PC-3 (cell line): ENCODE data around the gene MYL2. TPM values are rescaled to one million over a fixed set of nuclear protein-coding genes. Genes with fewer than 3 reads are reported as not detected.

ENCODE experiments used
- ATAC-seq: fragments of 200-7000 bp; cut with Tn5 transposase; 2 replicates; pipeline ENCODE4 v1.9.1; 2020; ENCODE audit warnings: mild to moderate bottlenecking, moderate library complexity
- BruUV-seq: library from RNA; stranded (reverse); fragments of 400-500 nt; replicated peaks from 2 replicates; lab custom pipeline; 2021; lab: Mats Ljungman, UMichigan
- CTCF ChIA-PET: fragments of 300-600 bp; sonication (Branson Sonifier 250); formaldehyde crosslinking; loops from one replicate; lab custom pipeline; 2022; ENCODE audit warnings: antibody characterized with exemption; lab: Charles Lee
- POLR2A ChIA-PET: fragments of 300-600 bp; sonication (Branson Sonifier 250); formaldehyde crosslinking; loops from one replicate; lab custom pipeline; 2022; ENCODE audit warnings: antibody characterized with exemption; ENCODE audit not compliant: unreplicated experiment; lab: Charles Lee
- DNase-seq: peaks from one replicate; pipeline ENCODE4 v3.0.0-alpha.2; 2015
- H2AFZ ChIP-seq: fragments of 300-600 bp; sonication (generic); 2 replicates; pipeline ENCODE4 v1.6.0; 2016; ENCODE audit warnings: antibody characterized with exemption, low read length
- H3F3A ChIP-seq: fragments of 300-600 bp; sonication (generic); one replicate; pipeline ENCODE4 v1.6.0; 2017; ENCODE audit warnings: antibody characterized with exemption, low read length, control low read depth, mild to moderate bottlenecking; ENCODE audit not compliant: unreplicated experiment
- H3K27ac ChIP-seq: fragments of 300-600 bp; sonication (generic); 2 replicates; pipeline ENCODE4 v1.5.1; 2016; ENCODE audit warnings: mild to moderate bottlenecking, low read length
- H3K27me3 ChIP-seq: fragments of 300-600 bp; sonication (generic); 2 replicates; pipeline ENCODE4 v1.6.1; 2016; ENCODE audit warnings: low read length, mixed read lengths
- H3K36me3 ChIP-seq: fragments of 300-600 bp; sonication (generic); 2 replicates; pipeline ENCODE4 v1.6.1; 2016; ENCODE audit warnings: low read depth, mixed run types, low read length, mixed read lengths
- H3K4me1 ChIP-seq: fragments of 300-600 bp; sonication (generic); 2 replicates; pipeline ENCODE4 v1.5.1; 2016; ENCODE audit warnings: low read length; ENCODE audit not compliant: insufficient read depth
- H3K4me2 ChIP-seq: fragments of 300-600 bp; sonication (generic); 2 replicates; pipeline ENCODE4 v1.6.0; 2016; ENCODE audit warnings: low read length
- H3K4me3 ChIP-seq: fragments of 300-600 bp; sonication (generic); 2 replicates; pipeline ENCODE4 v1.5.1; 2016; ENCODE audit warnings: mild to moderate bottlenecking, low read length, mixed read lengths
- H3K79me2 ChIP-seq: fragments of 300-600 bp; sonication (generic); 2 replicates; pipeline ENCODE4 v1.6.1; 2017; ENCODE audit warnings: low read length, mixed read lengths
- H3K9ac ChIP-seq: fragments of 300-600 bp; sonication (generic); 2 replicates; pipeline ENCODE4 v1.6.0; 2016; ENCODE audit warnings: mild to moderate bottlenecking, low read length
- H3K9me2 ChIP-seq: fragments of 300-600 bp; sonication (generic); replicated peaks from 2 replicates; pipeline ENCODE4 v1.6.1; 2016; ENCODE audit warnings: mixed run types, low read length, mixed read lengths
- H3K9me3 ChIP-seq: fragments of 300-600 bp; sonication (generic); 2 replicates; pipeline ENCODE4 v1.6.1; 2016; ENCODE audit warnings: low read length, mixed read lengths
- H4K20me1 ChIP-seq: fragments of 300-600 bp; sonication (generic); 2 replicates; pipeline ENCODE4 v1.6.1; 2016; ENCODE audit warnings: low read length, mixed read lengths
- EZH2 ChIP-seq: fragments of 300-600 bp; sonication (generic); IDR thresholded peaks from one replicate; pipeline ENCODE4 v1.6.1; 2017; ENCODE audit warnings: antibody characterized with exemption, mild to moderate bottlenecking, low read length; ENCODE audit not compliant: unreplicated experiment
- EZH2phosphoT487 ChIP-seq: fragments of 300-600 bp; sonication (generic); IDR thresholded peaks from 2 replicates; pipeline ENCODE4 v1.6.1; 2018; ENCODE audit warnings: mild to moderate bottlenecking, antibody characterized with exemption, low read length, borderline replicate concordance
- intact Hi-C: fragments of 100-400 bp; cut with micrococcal nuclease; formaldehyde crosslinking; loops from 2 replicates; pipeline ENCODE4 v1.9.0; 2023
- total RNA-seq: library from RNA; depleted of rRNA; stranded (reverse); fragments of >200 nt; gene quantifications from 2 replicates; pipeline ENCODE4 v1.2.3, GENCODE V29; 2014
- TF ChIP-seq, protein P1 (sequence below): fragments of 300-600 bp; sonication (generic); conservative IDR thresholded peaks from 2 replicates; pipeline ENCODE4 v1.5.1; 2017; ENCODE audit warnings: antibody characterized with exemption, low read depth, mild to moderate bottlenecking, low read length

Gene MYL2
- total RNA-seq, 1 experiment from 2014 or later, result not detected

DNA sequence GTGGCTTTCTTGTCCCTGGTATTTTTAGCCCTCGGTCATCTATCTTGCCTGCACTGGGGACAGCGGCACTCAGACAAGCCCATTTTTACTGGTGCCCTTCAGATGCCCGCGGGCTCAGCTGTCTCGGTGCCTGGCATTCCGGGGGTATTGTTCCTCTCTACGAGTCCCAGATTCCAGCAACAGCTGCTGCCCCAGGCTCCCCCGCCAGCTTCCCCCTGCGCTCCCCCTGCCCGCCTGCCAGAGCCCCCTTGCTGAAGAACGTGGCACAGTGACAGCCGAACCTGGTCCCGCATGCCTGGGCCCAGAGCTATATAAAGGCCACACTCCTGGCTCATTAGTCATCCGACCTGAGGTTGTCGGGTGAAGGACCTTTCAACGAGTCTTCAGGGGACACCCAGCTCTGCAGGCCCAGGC, 10.9 kb upstream of the MYL2 start:
- intact Hi-C loops, result no loop called here
- TF ChIP-seq EZH2 (no peak), EZH2phosphoT487 (no peak)
- TF ChIP-seq, protein P1, sequence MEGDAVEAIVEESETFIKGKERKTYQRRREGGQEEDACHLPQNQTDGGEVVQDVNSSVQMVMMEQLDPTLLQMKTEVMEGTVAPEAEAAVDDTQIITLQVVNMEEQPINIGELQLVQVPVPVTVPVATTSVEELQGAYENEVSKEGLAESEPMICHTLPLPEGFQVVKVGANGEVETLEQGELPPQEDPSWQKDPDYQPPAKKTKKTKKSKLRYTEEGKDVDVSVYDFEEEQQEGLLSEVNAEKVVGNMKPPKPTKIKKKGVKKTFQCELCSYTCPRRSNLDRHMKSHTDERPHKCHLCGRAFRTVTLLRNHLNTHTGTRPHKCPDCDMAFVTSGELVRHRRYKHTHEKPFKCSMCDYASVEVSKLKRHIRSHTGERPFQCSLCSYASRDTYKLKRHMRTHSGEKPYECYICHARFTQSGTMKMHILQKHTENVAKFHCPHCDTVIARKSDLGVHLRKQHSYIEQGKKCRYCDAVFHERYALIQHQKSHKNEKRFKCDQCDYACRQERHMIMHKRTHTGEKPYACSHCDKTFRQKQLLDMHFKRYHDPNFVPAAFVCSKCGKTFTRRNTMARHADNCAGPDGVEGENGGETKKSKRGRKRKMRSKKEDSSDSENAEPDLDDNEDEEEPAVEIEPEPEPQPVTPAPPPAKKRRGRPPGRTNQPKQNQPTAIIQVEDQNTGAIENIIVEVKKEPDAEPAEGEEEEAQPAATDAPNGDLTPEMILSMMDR, result no peak
- Histone ChIP-seq H3K9me2 (no peaks in the 10 kb centered on the region), H3K4me2 (no peak overlapping the region), H3K9ac (no peak overlapping the region), H3F3A (no peaks in the 10 kb centered on the region), H4K20me1 (no peaks in the 10 kb centered on the region), H3K27me3 (no peaks in the 10 kb centered on the region), H2AFZ (no peak overlapping the region), H3K4me3 (no peak overlapping the region), H3K79me2 (no peaks in the 10 kb centered on the region), H3K4me1 (peaks cover 11% of the 10 kb centered on the region), H3K27ac (no peak overlapping the region), H3K36me3 (no peaks in the 10 kb centered on the region), H3K9me3 (no peaks in the 10 kb centered on the region)
- DNase-seq (no peak), ATAC-seq (no peak)
- no TSS peak for BruUV-seq
- POLR2A ChIA-PET, result no interaction called here
- CTCF ChIA-PET, result no interaction called here

DNA sequence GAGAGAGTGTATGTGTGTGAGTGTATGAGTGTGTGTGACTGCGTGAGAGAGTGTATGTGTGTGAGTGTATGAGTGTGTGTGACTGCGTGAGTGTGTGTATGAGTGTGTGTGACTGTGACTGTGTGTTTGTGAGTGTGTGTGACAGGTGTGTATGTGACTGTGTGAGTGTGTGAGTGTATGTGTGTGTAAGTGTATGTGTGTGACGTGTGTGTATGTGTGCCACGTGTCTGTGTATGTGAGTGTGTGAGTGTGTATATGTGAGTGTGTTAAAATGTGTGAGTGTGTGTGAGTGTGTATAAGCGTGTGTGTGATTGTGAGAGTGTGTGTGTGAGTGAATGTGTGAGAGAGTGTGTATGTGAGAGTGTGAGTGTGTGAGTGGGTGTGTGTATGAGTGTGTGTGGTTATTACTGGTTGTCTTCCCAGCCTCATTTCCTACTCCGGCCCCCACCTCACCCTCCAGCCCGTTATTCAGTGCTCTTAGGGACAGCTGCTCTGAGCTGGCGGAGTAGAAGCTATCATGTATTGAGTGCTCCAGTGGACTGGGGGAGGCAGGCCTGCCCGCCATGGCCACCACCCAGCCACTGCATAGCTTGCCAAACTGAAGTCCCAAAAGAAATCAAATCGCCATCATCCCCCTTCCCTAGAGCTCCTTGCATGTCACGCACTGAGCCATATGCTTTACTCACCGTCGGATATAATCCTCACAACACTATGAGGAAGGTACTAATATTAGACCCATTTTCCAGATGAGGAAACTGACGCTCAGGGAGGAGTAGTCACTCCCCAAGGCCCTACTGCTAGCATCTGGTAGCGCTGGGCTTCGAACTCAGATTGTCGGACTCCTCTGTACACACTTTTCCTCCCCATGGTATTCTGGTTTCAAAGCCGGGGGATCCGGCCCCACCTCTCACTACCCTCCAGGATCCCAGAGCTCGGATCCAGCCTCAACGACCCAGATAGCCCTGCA, 10.3 kb upstream of the MYL2 start:
- intact Hi-C loops, result no loop called here
- ChIA-PET CTCF (no interaction called here), POLR2A (no interaction called here)

More for the DNA sequence above, 10.3 kb upstream of the MYL2 start:
- H3K79me2 ChIP-seq, result no peaks in the 10 kb centered on the region
- no peak overlapping the region for H2AFZ ChIP-seq
- H4K20me1 ChIP-seq, result no peaks in the 10 kb centered on the region
- no peaks in the 10 kb centered on the region for H3K36me3 ChIP-seq
- H3K4me1 ChIP-seq, result peaks cover 11% of the 10 kb centered on the region
- no peak overlapping the region for H3K4me3 ChIP-seq
- H3K27me3 ChIP-seq, result no peaks in the 10 kb centered on the region
- no peaks in the 10 kb centered on the region for H3K9me2 ChIP-seq
- no peaks in the 10 kb centered on the region for H3F3A ChIP-seq
- BruUV-seq, result no TSS peak
- H3K9me3 ChIP-seq, result no peaks in the 10 kb centered on the region
- ATAC-seq (no peak), DNase-seq (no peak)
- no peak overlapping the region for H3K27ac ChIP-seq
- TF ChIP-seq, protein P1, result no peak
- TF ChIP-seq EZH2 (no peak), EZH2phosphoT487 (no peak)
- no peak overlapping the region for H3K9ac ChIP-seq
- no peak overlapping the region for H3K4me2 ChIP-seq
